Osteoblast (primary cell): Measurements from ENCODE around the gene CXXC1. TPM values are rescaled to one million over a fixed set of nuclear protein-coding genes. Genes with fewer than 3 reads are reported as not detected.
A peak's percentile ranks its signal among the peaks of the same experiment; 100 is the strongest.

ENCODE experiments used
- DNase-seq: peaks from one replicate; pipeline ENCODE4 v3.0.0; 2011; ENCODE audit warnings: low spot score, mixed read lengths; ENCODE audit not compliant: insufficient read length; ENCODE audit errors: missing footprints
- H2AFZ ChIP-seq: 2 replicates; pipeline ENCODE4 v1.6.0; 2011; ENCODE audit warnings: mild to moderate bottlenecking, low read length
- H3K27ac ChIP-seq: 2 replicates; pipeline ENCODE4 v1.5.1; 2011; ENCODE audit warnings: mild to moderate bottlenecking, low read depth, low read length, moderate library complexity
- H3K27me3 ChIP-seq: 2 replicates; pipeline ENCODE4 v1.6.0; 2012; ENCODE audit warnings: mild to moderate bottlenecking, control low read depth, inconsistent platforms, low read length, moderate library complexity; ENCODE audit not compliant: insufficient read depth
- H3K36me3 ChIP-seq: 2 replicates; pipeline ENCODE4 v1.5.1; 2011; ENCODE audit warnings: mild to moderate bottlenecking, low read length, control low read depth, moderate library complexity; ENCODE audit not compliant: insufficient read depth
- H3K4me1 ChIP-seq: 2 replicates; pipeline ENCODE4 v1.5.1; 2011; ENCODE audit warnings: mild to moderate bottlenecking, low read length, control low read depth, moderate library complexity; ENCODE audit not compliant: insufficient read depth
- H3K4me2 ChIP-seq: 2 replicates; pipeline ENCODE4 v1.6.0; 2011; ENCODE audit warnings: mild to moderate bottlenecking, low read length; ENCODE audit not compliant: insufficient read depth
- H3K4me3 ChIP-seq: fragments of 200-600 bp; sonication (generic); 3 replicates; pipeline ENCODE4 v1.5.1; 2012; ENCODE audit warnings: mild to moderate bottlenecking, low read length, inconsistent platforms; ENCODE audit not compliant: insufficient read depth
- H3K79me2 ChIP-seq: 2 replicates; pipeline ENCODE4 v1.6.0; 2012; ENCODE audit warnings: mild to moderate bottlenecking, low read length, control low read depth, inconsistent platforms; ENCODE audit not compliant: insufficient read depth
- H3K9me3 ChIP-seq: 2 replicates; pipeline ENCODE4 v1.5.1; 2011; ENCODE audit warnings: low read depth, low read length, control low read depth
- H4K20me1 ChIP-seq: 2 replicates; pipeline ENCODE4 v1.6.0; 2012; ENCODE audit warnings: mild to moderate bottlenecking, low read length, control low read depth; ENCODE audit not compliant: insufficient read depth
- CTCF ChIP-seq: IDR thresholded peaks from 2 replicates; pipeline ENCODE4 v1.5.1; 2011; ENCODE audit warnings: mild to moderate bottlenecking, low read depth, low read length, moderate library complexity; ENCODE audit errors: extremely low read depth
- total RNA-seq: library from RNA; depleted of rRNA; stranded (reverse); fragments of >200 nt; gene quantifications from 2 replicates; pipeline ENCODE4 v1.2.3, GENCODE V29; 2012

Gene CXXC1
- total RNA-seq, 1 donor = 33.3 TPM

GRCh38 chr18:50284255-50284885 lies 3.1 kb downstream of the CXXC1 start:
- no peak overlapping the region for H3K4me3 ChIP-seq
- peaks cover 26% of the 10 kb centered on the region for H3K36me3 ChIP-seq
- DNase-seq = no peak
- no peak overlapping the region for H3K27ac ChIP-seq
- no peaks in the 10 kb centered on the region for H3K9me3 ChIP-seq
- no peak overlapping the region for H2AFZ ChIP-seq
- no peak overlapping the region for H3K4me2 ChIP-seq
- no peaks in the 10 kb centered on the region for H3K27me3 ChIP-seq
- H3K4me1 ChIP-seq = peaks cover 19% of the 10 kb centered on the region
- no peak for TF ChIP-seq CTCF
- peaks cover 41% of the 10 kb centered on the region for H3K79me2 ChIP-seq
- H4K20me1 ChIP-seq = peaks cover 8% of the 10 kb centered on the region

GRCh38 chr18:50283469-50284209 lies 3.9 kb downstream of the CXXC1 start:
- Histone ChIP-seq H3K4me1 (peaks cover 25% of the 10 kb centered on the region), H3K36me3 (peaks cover 29% of the 10 kb centered on the region), H2AFZ (no peak overlapping the region), H3K4me2 (no peak overlapping the region), H3K9me3 (no peaks in the 10 kb centered on the region), H3K27me3 (no peaks in the 10 kb centered on the region), H3K79me2 (peaks cover 47% of the 10 kb centered on the region), H4K20me1 (peaks cover 12% of the 10 kb centered on the region), H3K4me3 (no peak overlapping the region), H3K27ac (no peak overlapping the region)
- no peak for DNase-seq
- TF ChIP-seq CTCF = no peak

- Histone ChIP-seq H3K27ac (no peak overlapping the region), H3K4me1 (peaks cover 31% of the 10 kb centered on the region), H3K4me2 (peak overlapping the region; percentile 93), H3K79me2 (peaks cover 52% of the 10 kb centered on the region), H2AFZ (no peak overlapping the region), H3K36me3 (peaks cover 29% of the 10 kb centered on the region), H3K27me3 (no peaks in the 10 kb centered on the region), H4K20me1 (peaks cover 14% of the 10 kb centered on the region), H3K9me3 (no peaks in the 10 kb centered on the region), H3K4me3 (no peak overlapping the region)
- no peak for TF ChIP-seq CTCF
- no peak for DNase-seq
Measured at GRCh38 chr18:50282521-50283335, 4.8 kb downstream of the CXXC1 start.
